ENCODE measurements around the gene ATP6V0B.

The ATP6V0B gene

DNA sequence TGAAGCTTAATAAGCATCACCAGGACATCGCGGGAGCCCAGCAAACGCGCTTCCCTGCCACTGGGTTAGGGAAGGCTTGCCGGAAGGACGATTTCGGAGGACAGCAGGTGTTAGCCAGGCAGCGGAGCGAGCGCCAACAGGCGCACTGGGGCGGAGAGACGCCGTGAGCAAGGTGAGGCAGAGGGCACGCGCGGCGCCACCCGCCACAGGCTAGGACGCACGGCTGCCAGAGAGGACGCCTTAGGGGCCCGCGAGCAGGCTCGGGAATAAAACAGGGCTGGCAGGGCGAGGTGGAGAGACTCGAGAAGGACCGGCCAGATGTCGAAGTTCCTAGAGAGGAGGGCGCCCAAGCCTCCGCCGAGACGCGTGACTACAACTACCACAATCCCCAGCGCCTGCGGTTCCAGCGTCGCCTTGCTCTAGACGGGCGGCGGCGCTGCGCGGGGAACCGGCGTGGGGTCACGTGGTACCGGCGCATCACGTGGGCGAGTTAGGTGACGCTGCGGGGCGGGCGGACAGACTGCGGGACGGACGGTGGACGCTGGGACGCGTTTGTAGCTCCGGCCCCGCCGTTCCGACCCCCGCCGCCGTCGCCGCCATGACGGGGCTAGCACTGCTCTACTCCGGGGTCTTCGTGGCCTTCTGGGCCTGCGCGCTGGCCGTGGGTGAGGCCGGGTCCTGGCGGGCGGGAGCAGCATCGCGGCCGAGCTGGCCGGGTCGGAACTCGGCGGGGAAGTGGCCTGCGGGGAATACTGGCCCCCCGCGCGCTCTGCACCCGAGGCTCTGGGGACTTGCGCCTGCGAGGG lies at the start of gene ATP6V0B:
ATP6V0B (plus strand) TSS at position 518 of the 806 bp plus-strand sequence; CDS start at position 599, 81 bp downstream.
- peak within 1 kb of the TSS; percentile 90 for H3K27ac ChIP-seq
- TF ChIP-seq CTCF (conservative IDR thresholded peaks at IDR 0.05): no peak

GRCh38 chr1:43925846-43926245 lies 48.9 kb upstream of the ATP6V0B start:
- TF ChIP-seq CTCF (conservative IDR thresholded peaks at IDR 0.05): no peak
- no peak overlapping the region for H3K27ac ChIP-seq

DNA sequence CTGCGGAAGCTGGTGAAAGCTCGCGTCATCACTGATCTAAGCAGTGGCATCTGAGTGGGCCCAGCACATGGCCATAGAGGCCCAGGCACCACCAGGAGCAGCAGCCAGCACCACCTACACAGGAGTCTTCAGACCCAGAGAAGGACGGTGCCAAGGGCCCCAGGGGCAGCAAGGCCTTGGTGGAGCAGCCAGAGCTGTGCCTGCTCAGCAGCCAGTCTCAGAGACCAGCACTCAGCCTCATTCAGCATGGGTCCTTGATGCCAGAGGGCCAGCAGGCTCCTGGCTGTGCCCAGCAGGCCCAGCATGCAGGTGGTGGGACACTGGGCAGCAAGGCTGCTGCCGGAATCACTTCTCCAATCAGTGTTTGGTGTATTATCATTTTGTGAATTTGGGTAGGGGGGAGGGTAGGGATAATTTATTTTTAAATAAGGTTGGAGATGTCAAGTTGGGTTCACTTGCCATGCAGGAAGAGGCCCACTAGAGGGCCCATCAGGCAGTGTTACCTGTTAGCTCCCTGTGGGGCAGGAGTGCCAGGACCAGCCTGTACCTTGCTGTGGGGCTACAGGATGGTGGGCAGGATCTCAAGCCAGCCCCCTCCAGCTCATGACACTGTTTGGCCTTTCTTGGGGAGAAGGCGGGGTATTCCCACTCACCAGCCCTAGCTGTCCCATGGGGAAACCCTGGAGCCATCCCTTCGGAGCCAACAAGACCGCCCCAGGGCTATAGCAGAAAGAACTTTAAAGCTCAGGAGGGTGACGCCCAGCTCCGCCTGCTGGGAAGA lies 44.4 kb upstream of the ATP6V0B start:
- H3K27ac ChIP-seq: no peak overlapping the region
- TF ChIP-seq CTCF (conservative IDR thresholded peaks at IDR 0.05): peak; percentile 69

GRCh38 chr1:43930949-43931275 lies 43.8 kb upstream of the ATP6V0B start:
- no peak for TF ChIP-seq CTCF (conservative IDR thresholded peaks at IDR 0.05)

DNA sequence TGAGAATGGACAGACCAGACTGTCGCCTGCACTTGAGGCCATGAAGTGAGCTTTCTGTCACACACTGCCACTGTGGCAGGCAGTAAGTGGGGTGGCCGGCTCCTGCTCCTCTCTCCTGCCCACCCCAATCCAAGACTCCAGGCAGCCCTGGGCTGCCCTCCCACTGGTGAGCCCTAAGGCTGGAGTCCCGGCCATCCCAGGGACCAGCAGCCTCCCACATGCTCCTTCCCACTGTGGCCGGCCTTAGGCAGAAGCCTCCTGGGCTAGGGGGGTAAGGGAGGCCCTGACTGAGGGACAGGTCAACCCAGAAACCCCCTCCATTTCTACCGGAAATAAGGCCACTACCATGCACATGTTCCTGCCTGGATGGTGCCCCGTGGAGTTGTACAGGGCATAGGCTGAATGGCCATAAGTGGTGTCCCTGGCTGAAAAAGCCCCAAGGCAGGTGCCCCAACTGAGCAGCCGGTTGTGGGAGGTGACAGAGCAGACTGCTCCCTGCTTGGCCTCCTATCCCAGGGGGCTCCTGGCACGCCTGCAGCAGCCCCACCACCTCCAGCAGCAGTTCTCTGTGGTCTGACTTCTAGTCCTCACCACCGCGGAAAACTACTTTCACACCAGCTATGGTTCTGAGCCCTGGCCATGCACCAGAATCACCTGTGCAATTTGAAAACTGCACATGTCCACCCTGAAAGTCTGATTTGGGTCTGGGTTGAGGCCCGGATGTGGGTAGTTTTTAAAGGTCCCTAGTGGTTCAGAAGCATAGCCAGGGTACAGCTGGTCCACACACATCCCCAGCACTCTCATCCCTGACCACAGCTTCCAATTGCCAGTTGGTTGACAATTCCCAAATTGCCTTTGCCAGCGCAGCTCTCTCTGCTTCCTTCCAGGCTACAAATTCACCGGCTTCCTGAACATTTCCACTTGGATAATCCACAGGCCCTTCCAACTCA lies 42.8 kb upstream of the ATP6V0B start:
- TF ChIP-seq CTCF (conservative IDR thresholded peaks at IDR 0.05): no peak
- no peak overlapping the region for H3K27ac ChIP-seq

More at GRCh38 chr1:43930949-43931275, 43.8 kb upstream of the ATP6V0B start:
- no peak overlapping the region for H3K27ac ChIP-seq

- TF ChIP-seq CTCF (conservative IDR thresholded peaks at IDR 0.05): no peak
- H3K27ac ChIP-seq: no peak overlapping the region
These were observed 41.9 kb upstream of the ATP6V0B start for GRCh38 chr1:43932786-43933385.
